SW 1271 (cell line): ENCODE results near the gene SMIM32.

Experiments
- DNase-seq, 2 experiments: peaks; one replicate each; lab custom pipeline; 2025; lab: John Stamatoyannopoulos, UW

SMIM32 gene

DNA sequence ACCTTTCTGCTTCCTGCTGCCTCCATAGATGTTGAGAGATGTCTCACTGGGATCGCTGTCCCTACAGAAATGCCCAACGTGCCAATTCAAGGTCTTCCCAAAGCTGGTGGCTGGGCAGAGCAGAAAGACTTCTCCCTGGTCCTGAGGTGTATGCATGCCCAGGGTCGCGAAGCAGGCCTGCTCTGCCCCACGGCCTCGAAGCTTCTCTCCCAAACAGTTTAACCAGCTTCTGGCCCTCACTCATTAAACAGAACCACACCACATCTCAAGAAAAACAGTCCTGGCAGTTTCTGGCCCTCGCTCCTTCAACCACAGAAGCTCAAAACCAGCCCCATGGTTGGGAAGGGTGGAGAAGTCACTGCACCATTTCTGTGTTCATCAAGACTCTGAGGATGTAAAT, 14.7 kb upstream of the SMIM32 start:
- DNase-seq: no peak

DNA sequence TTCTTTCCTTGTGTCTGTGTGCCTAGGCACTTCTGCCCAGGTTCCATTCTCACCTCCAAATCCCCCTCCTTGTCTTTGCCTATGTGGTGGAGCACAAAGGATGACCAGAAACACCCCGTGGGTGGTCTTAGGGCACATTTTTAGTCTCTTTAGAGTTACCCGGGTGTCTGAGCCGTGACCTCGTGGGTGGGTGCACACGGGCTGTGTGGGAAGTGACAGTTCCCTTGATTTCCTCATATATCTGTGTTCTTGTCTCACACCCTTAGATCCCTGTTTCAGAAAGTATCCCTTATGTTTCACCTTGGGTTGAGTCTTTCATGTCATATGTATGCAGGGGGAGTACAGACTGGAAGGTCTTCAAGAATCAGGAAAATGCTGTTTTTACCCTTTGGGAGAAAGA, 13.4 kb upstream of the SMIM32 start:
- DNase-seq: no peak

DNA sequence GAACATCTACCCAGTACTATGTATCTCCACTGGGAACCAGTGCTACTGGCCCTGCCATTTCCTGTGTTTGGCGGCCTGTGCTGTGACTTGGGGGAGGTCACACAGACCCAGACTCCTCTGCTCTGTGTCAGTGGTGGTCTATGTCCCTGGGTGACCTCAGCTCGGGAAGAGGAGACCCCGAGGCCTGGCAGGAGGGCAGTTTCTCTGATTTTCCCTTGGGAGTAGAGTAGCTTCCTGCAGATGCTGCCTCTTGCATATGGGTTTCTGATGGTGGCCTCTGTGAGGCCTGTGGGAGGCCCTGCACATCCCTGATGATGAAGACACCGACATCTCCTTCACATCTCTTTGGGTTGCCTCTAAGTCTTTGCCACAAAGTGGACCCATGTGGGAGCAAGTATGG, 13.0 kb upstream of the SMIM32 start:
- no peak for DNase-seq

DNA sequence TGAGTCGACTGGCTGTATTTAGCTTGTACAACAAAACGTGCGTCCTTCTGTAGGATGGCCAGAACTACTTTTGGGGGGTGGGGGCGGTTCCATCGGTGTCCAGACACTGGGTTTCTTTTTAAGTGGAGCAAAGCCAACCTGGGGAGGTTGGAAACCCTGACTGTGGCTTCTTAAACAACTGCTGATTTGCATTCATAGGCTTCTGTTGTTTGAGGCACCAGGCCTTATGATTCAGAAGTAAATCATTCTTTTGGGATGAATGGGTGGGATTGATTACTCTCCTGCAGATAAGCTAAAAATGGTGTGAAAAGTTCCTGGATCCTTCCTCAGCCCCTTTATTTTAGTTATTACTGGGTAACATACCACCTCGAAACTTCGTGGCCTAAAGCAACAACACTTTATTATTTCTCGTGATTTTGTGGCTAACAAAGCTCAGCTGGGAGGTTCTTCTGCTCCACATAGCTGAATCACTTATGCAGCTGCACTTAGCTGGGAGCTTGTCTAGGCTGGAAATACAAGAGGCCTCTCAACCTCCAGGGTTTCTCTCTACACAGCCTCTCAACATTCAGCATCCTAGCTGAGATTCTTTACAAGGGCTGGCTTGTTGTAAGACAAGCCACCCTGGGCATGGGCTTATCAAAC, 12.2 kb upstream of the SMIM32 start:
- no peak for DNase-seq

DNA sequence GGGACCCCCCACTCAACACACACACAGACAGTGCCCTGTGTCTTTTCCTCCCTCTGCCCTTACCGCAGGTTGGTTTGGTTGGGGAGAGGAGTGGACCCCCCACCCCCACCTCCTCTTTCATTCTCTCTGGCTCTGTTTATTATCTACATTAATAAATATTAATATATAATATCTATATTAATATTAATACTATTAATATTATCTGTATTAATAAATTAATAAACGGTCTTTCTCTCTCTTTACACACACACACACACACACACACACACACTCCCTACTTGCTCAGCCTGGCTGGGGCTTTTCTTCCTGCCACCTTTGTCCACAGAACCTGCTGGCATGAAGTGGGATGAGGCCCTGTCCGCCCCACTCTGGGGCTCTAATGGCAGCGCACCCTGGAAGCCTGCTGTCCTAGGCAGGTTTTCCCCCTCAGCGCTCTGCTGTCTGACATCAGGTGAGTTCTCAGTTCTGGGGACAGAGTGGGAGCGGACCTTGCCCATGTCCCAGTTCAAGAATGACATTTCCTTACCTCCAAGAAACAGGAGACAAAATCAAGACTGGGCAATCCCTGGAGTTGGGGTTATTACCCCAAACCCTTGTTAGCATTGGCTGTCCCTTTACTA, 10.5 kb upstream of the SMIM32 start:
- no peak for DNase-seq

DNA sequence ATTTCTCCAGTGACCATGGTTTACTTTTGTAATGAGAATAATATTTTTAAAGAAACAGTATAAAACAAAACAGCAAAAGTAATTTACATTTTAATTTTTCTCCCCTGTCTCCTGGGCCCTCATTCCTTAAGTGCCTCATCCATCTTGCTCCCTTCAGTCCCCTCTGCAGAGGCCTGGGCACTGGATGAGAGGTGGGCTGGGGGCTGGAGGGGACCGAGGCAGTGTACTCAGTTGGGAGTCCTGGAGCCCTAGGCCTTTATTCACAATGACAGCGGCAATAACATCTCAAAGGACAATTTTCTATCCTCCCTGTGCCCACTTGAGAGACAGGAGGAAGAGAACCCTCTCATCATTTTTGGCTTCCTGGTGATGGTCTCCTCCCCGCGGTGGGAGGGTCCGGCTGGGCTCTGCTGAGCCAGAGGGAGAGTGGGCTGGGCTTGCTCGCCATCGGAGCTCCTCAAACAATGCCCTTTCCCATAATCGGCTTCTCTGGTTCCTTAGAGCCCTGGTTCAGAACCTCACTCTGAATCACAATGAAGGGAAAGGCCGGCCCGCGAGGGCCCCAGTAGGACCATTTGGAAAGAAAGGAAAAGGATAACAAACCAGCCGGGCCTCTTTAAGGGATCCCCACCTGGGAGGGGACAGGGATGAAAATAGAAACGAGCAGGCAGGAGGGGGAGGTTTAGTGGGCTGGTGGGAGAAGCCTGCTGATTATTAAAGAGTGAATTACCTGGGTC, 9.7 kb upstream of the SMIM32 start:
- no peak for DNase-seq

DNA sequence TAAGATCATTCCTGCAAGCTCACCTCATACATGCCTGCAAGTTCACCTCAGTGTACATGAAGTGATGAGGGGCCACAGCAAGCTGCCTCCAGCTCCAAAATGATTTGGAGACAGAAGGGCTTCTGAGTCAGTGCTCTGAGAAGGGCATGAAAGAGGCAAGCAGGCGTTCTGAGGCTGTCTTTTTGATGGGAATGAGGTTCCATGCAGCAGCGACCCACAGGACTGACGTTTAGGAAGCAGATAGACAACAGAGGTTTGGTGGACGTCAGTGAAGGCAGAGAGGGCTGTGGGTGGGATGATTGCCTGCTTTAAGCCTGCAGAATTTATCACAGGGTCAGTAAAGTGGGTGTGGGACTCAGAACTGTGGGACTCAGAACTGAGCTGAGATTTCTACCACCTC, 8.9 kb upstream of the SMIM32 start:
- DNase-seq: no peak

DNA sequence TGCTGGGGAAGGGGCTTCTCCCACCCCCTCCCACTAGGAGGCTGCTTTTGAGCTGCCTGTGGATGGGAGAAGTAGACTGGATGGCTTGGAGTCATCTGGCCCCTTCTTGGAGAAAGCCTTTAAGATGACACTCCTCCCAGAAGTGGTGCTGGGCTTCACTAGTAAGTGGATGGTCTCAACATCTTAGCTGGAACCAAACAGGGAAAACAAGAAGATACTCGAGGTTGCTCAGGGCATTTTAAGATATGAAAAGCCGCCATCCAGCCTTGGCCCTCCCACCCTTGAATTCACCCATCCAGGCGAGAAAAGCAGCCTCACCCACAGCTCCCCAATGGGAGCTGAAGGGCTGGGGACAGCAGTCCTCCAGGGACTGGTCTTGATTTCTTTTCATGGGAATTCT, 7.8 kb upstream of the SMIM32 start:
- no peak for DNase-seq

DNA sequence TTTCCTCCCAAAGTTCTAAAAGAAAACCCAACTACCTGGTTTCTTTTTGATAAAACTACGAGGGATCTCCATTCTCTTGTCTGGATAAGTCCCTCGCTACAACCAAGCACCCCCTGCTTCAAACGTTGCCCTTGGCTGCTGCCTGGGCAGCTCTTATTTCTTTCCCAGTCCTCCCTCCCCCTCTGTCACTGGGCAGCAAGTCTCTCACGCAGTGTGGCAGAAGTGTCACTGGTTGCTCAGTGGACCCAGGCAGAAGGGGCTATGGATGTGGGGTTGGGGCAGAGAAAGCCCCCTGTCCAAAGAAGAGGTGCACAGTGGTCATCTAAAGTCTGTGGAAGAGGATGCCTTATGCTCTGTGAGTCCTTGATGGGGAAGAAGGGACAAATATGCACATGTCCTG, 7.2 kb upstream of the SMIM32 start:
- no peak for DNase-seq

DNA sequence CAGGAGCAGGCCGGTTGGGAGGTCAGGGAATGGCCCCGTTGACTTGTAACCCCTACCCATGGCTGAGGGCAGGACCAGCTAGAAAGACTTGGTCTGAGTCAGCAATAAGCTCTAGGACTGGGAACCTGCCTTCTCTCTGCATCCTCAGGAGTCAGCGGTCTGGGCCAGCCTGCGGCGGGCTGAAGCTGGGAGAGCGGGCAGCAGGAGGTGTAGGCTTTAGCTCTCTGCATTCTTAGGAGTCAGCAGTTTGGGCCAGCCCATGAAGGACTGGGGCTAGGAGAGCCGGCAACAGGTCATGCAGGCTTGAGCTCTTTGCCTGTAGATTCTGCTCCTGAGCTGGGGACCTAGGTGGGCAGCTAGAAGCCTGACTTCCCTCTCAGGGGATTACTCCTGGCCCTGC, 6.4 kb upstream of the SMIM32 start:
- DNase-seq: no peak

DNA sequence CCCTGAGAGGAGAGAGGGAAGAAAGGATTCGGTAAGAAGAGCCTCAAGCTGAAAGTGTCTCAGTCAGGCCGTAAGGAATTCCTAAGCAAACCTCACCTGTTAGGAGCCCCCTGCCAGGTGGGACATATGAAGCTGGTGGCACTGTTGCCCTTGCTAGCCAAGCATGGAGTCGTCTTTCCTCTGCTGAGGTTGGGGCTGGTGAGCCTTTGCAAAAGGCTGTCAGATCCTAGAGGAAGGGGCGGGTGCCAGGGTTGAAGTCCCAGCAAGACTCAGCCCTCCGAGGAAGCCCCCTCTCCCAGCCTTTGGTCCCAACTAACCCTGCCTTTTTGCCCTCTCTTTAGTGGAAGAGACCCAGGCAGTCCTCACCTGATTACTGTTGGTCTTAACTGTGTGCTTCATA, 5.5 kb upstream of the SMIM32 start:
- DNase-seq: no peak

DNA sequence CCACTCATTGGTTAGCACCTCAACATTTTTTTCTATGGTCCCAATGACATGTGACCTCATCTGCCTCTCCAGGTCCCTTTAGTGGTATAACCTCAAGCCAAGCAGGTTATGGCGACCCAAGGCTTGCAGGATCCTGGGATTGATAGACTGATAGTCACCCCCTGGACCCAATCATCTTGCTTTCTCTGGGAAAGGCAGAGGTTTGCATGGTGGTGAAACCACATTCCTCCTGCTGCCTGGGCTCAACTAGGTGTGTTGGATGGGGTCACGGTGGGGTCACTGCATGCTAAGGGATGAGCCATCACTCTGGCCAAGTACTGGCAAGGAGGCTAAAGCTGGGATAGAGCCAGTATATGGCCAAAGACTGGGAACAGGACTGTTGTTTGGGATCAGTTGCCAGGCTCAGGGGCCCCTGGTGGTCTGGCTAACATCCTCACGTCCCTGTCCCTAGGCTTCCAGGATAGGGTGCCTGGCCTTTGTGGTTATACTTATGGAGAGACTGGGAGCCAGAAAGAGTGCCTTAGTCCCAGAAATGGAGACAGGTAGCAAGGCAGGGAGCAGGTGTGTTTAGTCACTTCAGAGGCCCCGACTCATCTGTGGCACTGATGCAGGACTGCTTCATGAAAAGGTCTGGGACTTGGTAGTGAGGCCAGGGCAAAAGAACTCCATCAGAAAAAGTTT, 4.6 kb upstream of the SMIM32 start:
- DNase-seq: no peak

DNA sequence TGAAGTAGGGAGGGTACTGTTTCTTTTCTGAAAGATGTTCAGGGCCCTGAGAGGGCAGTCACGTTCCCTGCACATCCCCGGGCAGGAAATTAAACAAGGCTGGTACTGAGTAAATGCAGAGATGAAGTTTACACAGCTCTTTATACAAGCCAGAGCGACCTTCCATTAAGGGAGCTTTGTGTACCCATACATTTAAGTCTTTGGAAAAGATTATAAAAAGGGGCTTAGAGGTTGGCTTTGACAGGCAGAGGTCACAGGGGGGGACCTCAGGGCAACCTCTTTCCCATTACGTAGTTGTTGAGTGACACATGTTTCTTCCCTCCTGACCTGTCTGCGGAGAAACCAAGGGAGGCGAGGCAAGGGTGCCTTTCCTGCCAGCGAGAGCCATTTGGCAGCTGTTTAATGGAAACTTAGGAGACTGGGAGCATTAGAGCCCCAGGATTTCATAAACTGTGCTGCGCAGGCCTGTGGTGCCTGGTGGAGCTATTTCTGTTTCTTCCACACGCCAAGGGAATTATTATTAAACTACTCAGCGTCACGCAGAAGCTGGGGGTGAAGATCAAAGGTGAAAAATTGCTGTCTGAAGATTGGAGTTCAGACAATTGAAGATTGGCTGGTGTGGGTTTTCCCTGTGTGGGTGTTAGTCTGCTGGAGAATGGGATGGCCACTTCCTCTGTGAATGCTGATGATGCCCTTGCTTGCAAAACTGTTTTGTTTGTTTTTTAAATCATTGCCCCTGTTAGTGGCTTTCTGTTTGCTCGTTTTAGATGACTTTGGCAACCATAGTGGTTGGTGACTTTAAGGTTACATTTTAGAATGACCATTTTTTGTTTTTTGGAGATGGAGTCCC, 3.2 kb upstream of the SMIM32 start:
- no peak for DNase-seq

DNA sequence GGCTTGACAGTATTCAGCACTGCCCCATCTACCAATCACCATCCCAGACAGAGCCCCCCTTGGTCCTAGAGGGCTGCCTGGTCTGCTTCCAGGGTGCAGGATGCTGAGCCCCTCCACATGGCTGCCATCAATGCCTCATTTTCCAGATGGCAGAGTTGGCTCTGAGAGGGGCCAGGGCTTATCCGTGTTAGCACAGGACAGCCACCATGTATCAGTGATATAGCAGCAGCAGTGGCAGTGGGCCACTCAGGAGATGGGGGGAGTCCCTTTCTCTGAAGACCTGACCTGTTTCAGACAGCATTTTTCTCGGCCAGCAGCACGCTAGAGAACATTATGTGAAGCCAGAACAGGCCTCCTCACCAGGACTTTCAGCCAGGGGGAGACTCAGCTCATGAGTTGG, 1.6 kb upstream of the SMIM32 start:
- no peak for DNase-seq

DNA sequence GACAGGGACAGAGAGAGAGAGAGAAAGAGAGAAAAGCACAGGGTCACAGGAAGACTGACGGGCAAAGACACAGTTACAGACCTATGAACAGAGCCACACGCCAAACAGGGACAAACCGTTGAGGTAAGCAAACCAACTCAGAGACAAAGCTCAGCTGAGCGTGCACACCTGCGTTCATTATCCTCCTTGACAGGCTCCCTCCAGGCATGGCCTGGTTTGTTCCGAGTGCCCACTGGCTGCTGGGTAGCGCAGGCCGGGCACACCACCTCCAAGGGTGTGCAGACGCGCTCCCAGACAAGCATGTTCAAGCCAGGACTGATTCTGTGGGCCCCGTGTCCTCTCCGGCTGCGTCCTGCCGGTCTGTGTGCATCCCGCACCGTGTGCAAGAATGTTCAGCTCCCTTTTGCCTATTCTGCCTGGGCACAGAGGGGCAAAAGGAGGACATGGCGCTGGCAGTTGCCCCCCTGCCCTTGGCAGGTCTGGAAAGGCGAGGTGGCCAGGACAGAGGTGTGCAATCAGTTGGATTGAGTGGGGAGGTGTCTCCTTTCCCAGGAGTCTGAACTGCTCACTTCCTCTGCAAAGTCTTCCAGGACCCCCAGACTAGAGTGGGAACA, 467 bp upstream of the SMIM32 start:
- no peak for DNase-seq

DNA sequence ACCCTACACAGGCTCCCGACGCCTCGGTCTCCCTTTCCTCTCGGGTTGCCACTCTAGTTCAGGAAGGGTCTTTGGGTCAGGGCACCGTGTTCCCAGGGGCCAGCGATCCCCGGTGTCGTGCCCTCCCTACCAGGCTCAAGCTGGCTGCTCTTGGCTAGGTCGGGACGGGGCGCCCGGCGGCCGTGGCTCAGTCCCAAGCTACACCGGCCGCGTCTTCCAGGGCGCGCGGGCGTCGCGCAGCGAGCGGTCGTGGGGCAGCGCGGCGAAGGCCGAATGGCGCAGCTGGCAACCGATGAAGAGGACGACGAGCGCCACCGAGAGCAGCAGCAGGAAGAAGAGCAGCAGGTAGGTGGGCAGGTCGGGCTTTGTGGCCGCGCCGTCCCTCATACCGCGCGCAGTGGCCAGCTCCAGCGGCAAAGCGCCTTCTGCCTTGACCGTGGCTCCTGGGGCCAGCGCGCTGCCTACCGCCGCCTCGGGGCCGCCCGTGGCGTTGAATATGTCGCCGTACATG, 892 bp downstream of the SMIM32 start:
- DNase-seq: no peak

DNA sequence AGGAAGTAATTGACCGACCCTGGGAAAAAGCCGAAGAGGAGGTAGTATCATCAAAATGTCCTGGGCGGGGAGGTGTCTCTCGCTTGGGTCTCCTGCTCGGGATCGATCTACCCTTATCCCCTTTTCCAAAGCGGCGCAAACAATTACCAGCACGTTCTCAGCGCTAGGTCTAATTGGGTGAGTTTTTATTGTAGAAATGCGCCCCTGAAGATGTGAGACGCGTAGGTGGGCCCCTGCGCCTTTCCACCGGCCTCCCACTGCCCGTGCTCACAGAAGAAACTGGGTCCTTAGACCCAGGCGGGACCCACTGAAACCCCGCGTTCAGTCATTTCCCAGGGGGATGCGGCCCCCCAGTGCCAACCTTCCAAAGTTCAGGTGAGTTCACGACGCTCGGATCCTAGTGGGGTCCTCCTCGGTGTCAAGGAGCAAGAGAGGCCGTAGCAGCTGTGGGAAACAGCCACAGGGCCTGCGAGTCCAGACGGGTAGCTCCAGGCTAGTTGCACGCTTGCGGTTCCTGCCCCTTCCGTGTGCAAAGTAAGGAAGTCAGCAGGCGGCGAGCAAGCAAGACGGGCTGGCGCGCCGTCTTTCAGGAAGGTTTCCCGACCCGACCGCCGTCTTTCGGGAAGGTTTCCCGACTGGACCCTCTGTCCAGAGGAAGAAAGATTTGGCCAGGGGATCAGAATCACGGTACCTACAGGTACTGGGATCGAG, 1.5 kb downstream of the SMIM32 start:
- no peak for DNase-seq

DNA sequence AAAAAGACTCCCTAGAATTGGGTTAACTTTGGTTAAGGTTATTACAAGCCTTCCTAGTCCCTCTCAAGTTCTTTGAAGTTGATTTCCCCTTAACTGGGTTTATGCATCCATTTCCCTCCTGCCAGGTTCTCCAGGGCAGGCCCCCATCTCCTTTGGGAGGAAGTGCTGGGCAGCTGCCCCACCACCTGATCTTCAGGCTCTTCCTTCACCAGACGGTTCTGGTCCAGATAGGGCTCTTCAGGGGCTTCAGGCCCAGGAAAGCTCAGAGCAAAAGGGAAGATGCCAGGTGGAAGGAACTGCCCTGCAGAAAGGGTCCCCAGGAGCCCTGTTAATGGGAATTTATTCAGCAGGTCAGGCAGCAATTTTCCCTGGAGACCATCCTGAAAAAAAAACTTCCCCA, 2.1 kb downstream of the SMIM32 start:
- no peak for DNase-seq

DNA sequence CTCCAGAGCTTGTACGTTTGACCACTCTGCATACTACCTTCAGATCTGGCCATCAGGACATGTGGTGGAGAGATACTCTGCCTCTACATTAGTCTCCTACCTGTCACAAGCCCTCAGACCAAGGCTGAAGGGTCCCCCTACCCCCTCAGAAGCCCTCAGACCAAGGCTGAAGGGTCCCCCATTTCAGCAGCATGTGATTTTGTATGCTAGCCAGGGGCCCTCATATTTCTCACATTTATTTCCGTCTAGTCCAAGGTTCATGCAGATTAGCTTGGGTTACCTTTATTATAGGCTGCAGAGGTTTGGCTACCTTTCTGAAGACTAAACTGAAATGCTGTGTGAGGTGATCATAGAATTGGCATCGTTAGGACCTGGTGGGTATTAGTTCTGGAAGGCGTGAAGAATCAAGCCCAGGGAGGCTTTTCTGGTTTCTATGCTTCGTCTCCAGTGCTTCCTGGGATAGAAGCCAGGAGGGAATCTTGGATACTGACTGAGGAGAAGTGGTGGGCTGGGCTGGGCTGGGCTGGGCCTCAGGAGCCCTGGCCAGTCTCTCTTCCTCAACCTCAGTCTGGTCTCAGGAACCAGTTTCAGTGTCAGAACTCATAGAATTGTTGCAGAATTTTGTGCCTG, 2.8 kb downstream of the SMIM32 start:
- no peak for DNase-seq

DNA sequence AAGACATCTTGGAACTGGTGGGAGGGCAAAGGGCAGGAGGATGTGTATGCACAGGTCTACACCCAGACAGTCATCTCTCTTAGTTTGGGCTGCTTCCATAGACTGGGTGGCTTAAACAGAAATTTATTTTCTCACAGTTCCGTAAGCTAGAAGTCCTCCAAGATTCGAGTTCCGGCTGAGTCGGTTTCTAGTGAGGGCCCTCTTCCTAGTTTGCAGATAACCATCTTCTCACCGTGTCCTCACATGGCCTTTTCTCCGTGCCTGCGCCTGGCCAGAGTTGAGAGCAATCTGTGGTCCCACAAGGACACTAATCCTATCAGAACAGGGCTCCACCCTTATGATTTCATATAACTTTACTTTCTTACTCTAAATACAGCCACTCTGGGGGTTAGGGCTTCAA, 4.1 kb downstream of the SMIM32 start:
- no peak for DNase-seq
